ENCODE data around the gene SLC22A6. TPM values are rescaled to one million over a fixed set of nuclear protein-coding genes. Genes with fewer than 3 reads are reported as not detected.
A peak's percentile ranks its signal among the peaks of the same experiment; 100 is the strongest.

Gene SLC22A6
- total and polyA plus RNA-seq, 2 experiments from 2014 or later, result not detected

- Histone ChIP-seq H3F3A (replicated peaks; ENCODE audit: low read depth) (no peaks in the 10 kb centered on the region), H3K4me2 (no peak overlapping the region), H4K20me1 (replicated peaks; ENCODE audit: insufficient read depth) (no peaks in the 10 kb centered on the region), H3K27me3 (ENCODE audit: insufficient read depth) (no peaks in the 10 kb centered on the region), H3K36me3 (ENCODE audit: insufficient read depth) (no peaks in the 10 kb centered on the region), H3K4me1 (ENCODE audit: insufficient read depth) (no peaks in the 10 kb centered on the region; the same call in 1 of the 2 replicates), H3K27ac (ENCODE audit: low read depth) (no peak overlapping the region), H2AFZ (0 out of 2 replicates have a peak overlapping the region, but pooled peaks have one; percentile 43), H3K4me3 (no peak overlapping the region), H3K9me2 (ENCODE audit: insufficient read depth) (no peaks in the 10 kb centered on the region), H3K79me2 (replicated peaks; ENCODE audit: insufficient read depth) (no peaks in the 10 kb centered on the region)
- Mint-ChIP-seq H3K36me3 (ENCODE audit: low read depth) (no peaks in the 10 kb centered on the region), H3K27ac (no peak overlapping the region), H3K4me3 (no peak overlapping the region), H3K27me3 (ENCODE audit: insufficient read depth, low read depth, poor library complexity) (peaks cover 4% of the 10 kb centered on the region), H3K9me3 (no peaks in the 10 kb centered on the region), H3K4me1 (peaks cover 18% of the 10 kb centered on the region)
- TF ChIP-seq ZNF462 (CRISPR knock-in tag; IDR thresholded peaks at IDR 0.05), result no peak
- no peak for TF ChIP-seq CREB1 (CRISPR knock-in tag; IDR thresholded peaks at IDR 0.05; ENCODE audit: low read depth)
- TF ChIP-seq CTCF (conservative IDR thresholded peaks at IDR 0.05; ENCODE audit: low read depth in 2 of 2), result no peak
- no peak for TF ChIP-seq JUNB (IDR thresholded peaks at IDR 0.05; ENCODE audit: unreplicated experiment)
- TF ChIP-seq POLR2AphosphoS5 (IDR thresholded peaks at IDR 0.05; ENCODE audit: low read depth), result no peak
- TF ChIP-seq NANOG (IDR thresholded peaks at IDR 0.05; ENCODE audit: borderline replicate concordance), result no peak
- no peak for TF ChIP-seq EZH2phosphoT487 (IDR thresholded peaks at IDR 0.05; ENCODE audit: unreplicated experiment)
- no peak for TF ChIP-seq REST (IDR thresholded peaks at IDR 0.05; ENCODE audit: unreplicated experiment)
- no peak for TF ChIP-seq EZH2 (IDR thresholded peaks at IDR 0.05; ENCODE audit: low read depth, unreplicated experiment)
- no peak for TF ChIP-seq STAT1 (IDR thresholded peaks at IDR 0.05; ENCODE audit: unreplicated experiment)
- no peak for ATAC-seq
- no peak for DNase-seq (ENCODE audit: low spot score)
These were observed 26.2 kb upstream of the SLC22A6 start for GRCh38 chr11:63010934-63011439.

Measured in GM23338 (cell line).